Measurements from ENCODE around the gene PRPF8. TPM values are rescaled to one million over a fixed set of nuclear protein-coding genes. Genes with fewer than 3 reads are reported as not detected.

Gene PRPF8
- total and polyA plus RNA-seq, 2 experiments from 2014 or later: 178 to 246 TPM

- no peak for TF ChIP-seq CTCF (conservative IDR thresholded peaks at IDR 0.05; ENCODE audit: low read depth in 2 of 2)
- TF ChIP-seq POLR2AphosphoS5 (IDR thresholded peaks at IDR 0.05; ENCODE audit: low read depth): no peak
- no peak for TF ChIP-seq CREB1 (CRISPR knock-in tag; IDR thresholded peaks at IDR 0.05; ENCODE audit: low read depth)
Observed at GRCh38 chr17:1713160-1713877, 28.7 kb upstream of the PRPF8 start (continued).

- Histone ChIP-seq H2AFZ (no peak overlapping the region), H4K20me1 (replicated peaks; ENCODE audit: insufficient read depth) (no peaks in the 10 kb centered on the region), H3K9me2 (ENCODE audit: insufficient read depth) (no peaks in the 10 kb centered on the region), H3F3A (replicated peaks; ENCODE audit: low read depth) (no peaks in the 10 kb centered on the region; the same call in 1 of the 2 replicates), H3K79me2 (replicated peaks; ENCODE audit: insufficient read depth) (no peaks in the 10 kb centered on the region), H3K4me3 (no peak overlapping the region), H3K27ac (ENCODE audit: low read depth) (no peak overlapping the region), H3K4me1 (ENCODE audit: insufficient read depth) (peaks cover 13% of the 10 kb centered on the region), H3K36me3 (ENCODE audit: insufficient read depth) (no peaks in the 10 kb centered on the region), H3K27me3 (ENCODE audit: insufficient read depth) (peaks cover 7% of the 10 kb centered on the region; the same call in 1 of the 2 replicates), H3K4me2 (no peak overlapping the region)
- H3K9me3 Mint-ChIP-seq: no peaks in the 10 kb centered on the region
- DNase-seq (ENCODE audit: low spot score) (no peak), ATAC-seq (no peak)
- H3K4me1 Mint-ChIP-seq: peaks cover 31% of the 10 kb centered on the region
- H3K27me3 Mint-ChIP-seq (ENCODE audit: insufficient read depth, low read depth, poor library complexity): peaks cover 34% of the 10 kb centered on the region
- peak overlapping the region; percentile 36; the same call in 1 of the 3 replicates for H3K4me3 Mint-ChIP-seq
- no peak overlapping the region for H3K27ac Mint-ChIP-seq
- peaks cover 14% of the 10 kb centered on the region; the same call in 2 of the 3 replicates for H3K36me3 Mint-ChIP-seq (ENCODE audit: low read depth)
- TF ChIP-seq EZH2phosphoT487 (IDR thresholded peaks at IDR 0.05; ENCODE audit: unreplicated experiment) (no peak), CTCF (conservative IDR thresholded peaks at IDR 0.05; ENCODE audit: low read depth in 2 of 2) (no peak), NANOG (IDR thresholded peaks at IDR 0.05; ENCODE audit: borderline replicate concordance) (no peak), ZNF462 (CRISPR knock-in tag; IDR thresholded peaks at IDR 0.05) (no peak), JUNB (IDR thresholded peaks at IDR 0.05; ENCODE audit: unreplicated experiment) (no peak), ETS1 (IDR thresholded peaks at IDR 0.05) (no peak), EZH2 (IDR thresholded peaks at IDR 0.05; ENCODE audit: low read depth, unreplicated experiment) (no peak), POLR2AphosphoS5 (IDR thresholded peaks at IDR 0.05; ENCODE audit: low read depth) (no peak), STAT1 (IDR thresholded peaks at IDR 0.05; ENCODE audit: unreplicated experiment) (no peak)
Observed at GRCh38 chr17:1712271-1712670, 27.6 kb upstream of the PRPF8 start.
